ENCODE data around the gene ARX.

Gene ARX

DNA sequence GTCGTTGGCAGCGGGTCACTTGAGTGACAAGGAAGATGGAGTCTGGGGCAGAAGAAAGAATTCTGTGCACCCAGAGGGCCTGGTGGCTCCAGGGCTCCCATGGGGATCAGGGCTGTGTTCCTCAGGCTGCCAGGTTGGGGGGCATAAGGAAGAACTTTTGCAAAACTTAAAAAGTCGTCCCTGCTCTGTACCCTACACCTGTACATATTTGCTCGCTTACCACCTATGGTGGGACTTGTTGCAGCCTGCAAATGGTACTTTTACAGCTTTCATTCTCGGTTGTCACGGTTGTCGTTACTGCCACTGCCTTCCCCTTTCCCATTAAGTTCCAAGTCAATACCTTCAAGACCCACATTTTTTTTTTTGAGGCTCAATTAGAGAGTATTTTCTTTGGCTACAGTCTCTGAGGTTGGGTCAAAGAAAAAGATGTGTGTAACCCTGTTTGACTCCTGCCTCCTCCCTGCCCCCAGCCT lies 9.1 kb downstream of the ARX start:
- no peak overlapping the region for H3K23ac ChIP-seq (ENCODE audit: low read depth, low read length, poor library complexity)
- no peaks in the 10 kb centered on the region for H3K36me3 ChIP-seq (replicated peaks in 1 of 2; ENCODE audit: control insufficient read depth in 2 of 2, insufficient read depth in 2 of 2, low read length in 2 of 2)
- H3K4me3 ChIP-seq (ENCODE audit: low read length in 2 of 2) = no peak overlapping the region
- no peak overlapping the region for H3K4me2 ChIP-seq (ENCODE audit: insufficient read depth, low read length, poor library complexity, severe bottlenecking)
- no peak overlapping the region for H2BK120ac ChIP-seq (ENCODE audit: low read depth, low read length)
- DNase-seq (ENCODE audit: low spot score) = no peak
- H2BK5ac ChIP-seq (ENCODE audit: low read length) = no peak overlapping the region
- H2BK15ac ChIP-seq (ENCODE audit: low read length) = no peak overlapping the region
- H3K27ac ChIP-seq (replicated peaks; ENCODE audit: low read length) = no peak overlapping the region
- peak overlapping the region; percentile 61 for H2AFZ ChIP-seq (ENCODE audit: low read length)
- H2BK12ac ChIP-seq (ENCODE audit: low read length) = no peak overlapping the region
- no CpG with 5 or more reads among the region's 7 CpGs for WGBS, 2 donors (ENCODE audit: extremely low coverage in 2 of 2, insufficient read length in 2 of 2, insufficient replicate concordance in 1 of 2)
- no peak overlapping the region for H4K91ac ChIP-seq (ENCODE audit: low read depth, low read length, poor library complexity)
- H3K9ac ChIP-seq (ENCODE audit: low read depth, low read length, poor library complexity) = no peak overlapping the region
- no peak overlapping the region for H3K4ac ChIP-seq (ENCODE audit: low read length)
- H3K79me1 ChIP-seq (ENCODE audit: low read depth, low read length) = no peaks in the 10 kb centered on the region
- H3K14ac ChIP-seq (ENCODE audit: low read length) = no peak overlapping the region
- no peak overlapping the region for H2AK5ac ChIP-seq (ENCODE audit: low read depth, low read length)
- no peaks in the 10 kb centered on the region for H3K9me3 ChIP-seq (replicated peaks in 1 of 2; ENCODE audit: control insufficient read depth in 2 of 2, insufficient read depth in 1 of 2, low read depth in 1 of 2, low read length in 2 of 2)
- no peak overlapping the region for H3K18ac ChIP-seq (ENCODE audit: low read length)
- H3K27me3 ChIP-seq (ENCODE audit: control insufficient read depth in 3 of 3, insufficient read depth in 3 of 3, low read depth in 1 of 3, low read length in 3 of 3) = peaks cover 19 to 93% (median 70%) of the 10 kb centered on the region in 3 experiments
- H4K8ac ChIP-seq (ENCODE audit: low read depth, low read length) = no peak overlapping the region
- peaks cover 0 to 2% of the 10 kb centered on the region in 2 donors for H3K4me1 ChIP-seq (ENCODE audit: control insufficient read depth in 2 of 2, insufficient read depth in 1 of 2, low read depth in 1 of 2, low read length in 2 of 2)

DNA sequence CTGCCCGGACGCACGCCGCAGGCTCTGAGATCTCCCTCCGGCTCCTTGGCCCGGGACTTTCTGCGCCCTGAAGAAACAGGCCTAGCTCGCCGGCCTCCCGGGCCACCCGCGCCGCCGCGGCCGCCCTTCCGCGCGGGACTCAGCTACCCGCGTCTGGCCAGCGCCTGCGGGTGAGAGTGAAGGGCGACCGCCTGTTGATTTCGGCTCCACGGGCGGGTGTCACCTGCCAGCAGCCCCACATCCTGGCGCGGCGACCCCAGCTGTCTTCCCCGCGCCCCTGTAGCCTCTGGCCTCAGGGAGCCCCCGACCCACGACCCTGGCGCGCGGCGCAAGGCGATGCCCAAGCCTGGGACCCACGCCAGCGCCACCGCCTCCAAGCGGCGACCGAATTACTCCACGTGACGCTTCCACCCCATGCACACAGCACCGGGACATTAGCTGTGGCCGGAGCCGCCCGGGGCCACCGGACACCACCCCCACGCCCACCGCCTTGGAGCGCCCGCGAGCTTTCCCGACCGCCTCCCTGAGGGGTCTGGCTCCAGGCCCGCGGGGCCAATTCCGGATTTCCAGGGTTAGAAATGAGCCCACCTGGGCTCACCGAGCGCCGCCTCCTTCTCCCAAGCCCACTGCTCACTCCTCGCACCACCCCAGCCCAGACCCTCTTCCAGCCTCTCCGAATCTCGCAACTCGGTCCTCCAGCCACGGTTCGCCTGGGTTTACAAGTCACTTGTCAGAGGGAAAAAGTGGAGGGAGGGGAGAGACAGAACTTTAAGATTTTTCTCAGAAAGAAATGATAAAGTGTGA lies 10.2 kb downstream of the ARX start:
- DNase-seq (ENCODE audit: low spot score) = no peak
- peak overlapping the region; percentile 33 for H3K4me2 ChIP-seq (ENCODE audit: insufficient read depth, low read length, poor library complexity, severe bottlenecking)
- no peak overlapping the region for H2BK5ac ChIP-seq (ENCODE audit: low read length)
- H3K4me1 ChIP-seq (ENCODE audit: control insufficient read depth in 2 of 2, insufficient read depth in 1 of 2, low read depth in 1 of 2, low read length in 2 of 2) = peaks cover 0 to 4% of the 10 kb centered on the region in 2 donors
- no peak overlapping the region for H3K4ac ChIP-seq (ENCODE audit: low read length)
- H2BK12ac ChIP-seq (ENCODE audit: low read length) = no peak overlapping the region
- H3K36me3 ChIP-seq (replicated peaks in 1 of 2; ENCODE audit: control insufficient read depth in 2 of 2, insufficient read depth in 2 of 2, low read length in 2 of 2) = peaks cover 0 to 3% of the 10 kb centered on the region in 2 donors
- H2AFZ ChIP-seq (ENCODE audit: low read length) = peak overlapping the region; percentile 68
- H3K27me3 ChIP-seq (ENCODE audit: control insufficient read depth in 3 of 3, insufficient read depth in 3 of 3, low read depth in 1 of 3, low read length in 3 of 3) = peaks cover 17 to 83% (median 60%) of the 10 kb centered on the region in 3 experiments
- H3K14ac ChIP-seq (ENCODE audit: low read length) = peak overlapping the region; percentile 8
- no CpG with 5 or more reads among the region's 72 CpGs for WGBS, 2 donors (ENCODE audit: extremely low coverage in 2 of 2, insufficient read length in 2 of 2, insufficient replicate concordance in 1 of 2)
- no peak overlapping the region for H4K91ac ChIP-seq (ENCODE audit: low read depth, low read length, poor library complexity)
- no peak overlapping the region for H2AK5ac ChIP-seq (ENCODE audit: low read depth, low read length)
- no peaks in the 10 kb centered on the region for H3K9me3 ChIP-seq (replicated peaks in 1 of 2; ENCODE audit: control insufficient read depth in 2 of 2, insufficient read depth in 1 of 2, low read depth in 1 of 2, low read length in 2 of 2)
- H3K79me1 ChIP-seq (ENCODE audit: low read depth, low read length) = no peaks in the 10 kb centered on the region
- no peak overlapping the region for H4K8ac ChIP-seq (ENCODE audit: low read depth, low read length)
- H3K18ac ChIP-seq (ENCODE audit: low read length) = peak overlapping the region; percentile 57
- no peak overlapping the region for H3K27ac ChIP-seq (replicated peaks; ENCODE audit: low read length)
- no peak overlapping the region for H2BK15ac ChIP-seq (ENCODE audit: low read length)
- no peak overlapping the region for H3K23ac ChIP-seq (ENCODE audit: low read depth, low read length, poor library complexity)
- H2BK120ac ChIP-seq (ENCODE audit: low read depth, low read length) = no peak overlapping the region
- H3K4me3 ChIP-seq (ENCODE audit: low read length in 2 of 2) = peak overlapping the region; percentile 6 to 28
- no peak overlapping the region for H3K9ac ChIP-seq (ENCODE audit: low read depth, low read length, poor library complexity)

DNA sequence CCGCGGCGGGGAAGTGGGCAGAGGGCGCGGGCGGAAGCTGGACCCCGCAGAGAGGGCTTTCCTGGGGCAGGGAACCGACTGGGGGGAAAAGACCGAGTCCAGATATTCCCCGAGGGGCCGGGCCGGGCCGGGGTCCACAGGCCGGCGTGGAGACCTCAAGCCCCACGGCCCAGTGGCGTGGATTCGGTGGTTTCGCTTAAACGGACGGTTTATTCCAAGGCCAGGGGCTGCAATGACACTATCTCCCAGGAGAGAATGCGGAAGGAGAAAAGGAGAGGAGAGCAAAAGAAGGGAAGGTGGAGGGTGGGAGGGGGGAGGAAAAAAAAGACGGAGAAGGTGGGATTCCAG lies 10.8 kb downstream of the ARX start:
- no peak overlapping the region for H3K27ac ChIP-seq (replicated peaks; ENCODE audit: low read length)
- no peak overlapping the region for H2BK120ac ChIP-seq (ENCODE audit: low read depth, low read length)
- H2AFZ ChIP-seq (ENCODE audit: low read length) = peak overlapping the region; percentile 68
- H2AK5ac ChIP-seq (ENCODE audit: low read depth, low read length) = no peak overlapping the region
- H2BK5ac ChIP-seq (ENCODE audit: low read length) = no peak overlapping the region
- H3K79me1 ChIP-seq (ENCODE audit: low read depth, low read length) = no peaks in the 10 kb centered on the region
- H3K9me3 ChIP-seq (replicated peaks in 1 of 2; ENCODE audit: control insufficient read depth in 2 of 2, insufficient read depth in 1 of 2, low read depth in 1 of 2, low read length in 2 of 2) = no peaks in the 10 kb centered on the region
- no peak overlapping the region for H4K91ac ChIP-seq (ENCODE audit: low read depth, low read length, poor library complexity)
- H3K36me3 ChIP-seq (replicated peaks in 1 of 2; ENCODE audit: control insufficient read depth in 2 of 2, insufficient read depth in 2 of 2, low read length in 2 of 2) = peaks cover 0 to 3% of the 10 kb centered on the region in 2 donors
- no peak overlapping the region for H2BK15ac ChIP-seq (ENCODE audit: low read length)
- H3K4me3 ChIP-seq (ENCODE audit: low read length in 2 of 2) = peak overlapping the region in 1 of 2 donors; percentile 6
- H2BK12ac ChIP-seq (ENCODE audit: low read length) = no peak overlapping the region
- peak overlapping the region; percentile 28 for H3K18ac ChIP-seq (ENCODE audit: low read length)
- H3K23ac ChIP-seq (ENCODE audit: low read depth, low read length, poor library complexity) = no peak overlapping the region
- no CpG with 5 or more reads among the region's 23 CpGs for WGBS, 2 donors (ENCODE audit: extremely low coverage in 2 of 2, insufficient read length in 2 of 2, insufficient replicate concordance in 1 of 2)
- H3K14ac ChIP-seq (ENCODE audit: low read length) = no peak overlapping the region
- no peak for DNase-seq (ENCODE audit: low spot score)
- H3K27me3 ChIP-seq (ENCODE audit: control insufficient read depth in 3 of 3, insufficient read depth in 3 of 3, low read depth in 1 of 3, low read length in 3 of 3) = peaks cover 17 to 77% (median 54%) of the 10 kb centered on the region in 3 experiments
- H3K4me1 ChIP-seq (ENCODE audit: control insufficient read depth in 2 of 2, insufficient read depth in 1 of 2, low read depth in 1 of 2, low read length in 2 of 2) = peaks cover 0 to 5% of the 10 kb centered on the region in 2 donors
- H4K8ac ChIP-seq (ENCODE audit: low read depth, low read length) = no peak overlapping the region
- H3K4ac ChIP-seq (ENCODE audit: low read length) = no peak overlapping the region
- no peak overlapping the region for H3K9ac ChIP-seq (ENCODE audit: low read depth, low read length, poor library complexity)
- H3K4me2 ChIP-seq (ENCODE audit: insufficient read depth, low read length, poor library complexity, severe bottlenecking) = peak overlapping the region; percentile 2

DNA sequence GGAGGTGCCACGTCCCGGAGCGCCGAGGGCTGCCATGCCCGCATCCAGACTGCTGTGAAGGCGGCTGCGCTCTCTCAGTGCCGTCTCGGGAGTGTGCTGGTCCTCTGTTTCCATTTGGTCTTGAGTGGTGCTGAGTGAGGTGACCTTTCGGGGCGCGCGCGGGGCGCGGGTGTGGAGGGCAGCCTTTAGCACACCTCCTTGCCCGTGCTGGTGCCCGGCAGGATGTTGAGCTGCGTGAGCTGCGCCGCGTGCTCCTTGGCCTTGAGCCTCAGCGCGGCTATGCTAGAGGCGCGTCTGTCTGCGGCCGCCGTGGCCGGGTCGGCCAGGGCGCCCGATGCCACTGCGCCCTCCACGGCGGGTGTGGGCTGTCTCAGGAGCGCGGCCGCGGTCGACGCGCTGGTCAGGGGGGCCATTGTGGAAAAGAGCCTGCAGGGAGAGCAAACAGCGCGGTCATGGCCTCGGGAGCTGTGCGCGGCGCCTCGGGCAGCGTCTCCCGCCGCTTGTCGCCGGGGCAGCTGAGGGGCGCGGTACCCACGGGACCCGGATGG lies 11.2 kb downstream of the ARX start:
- Histone ChIP-seq H3K9me3 (replicated peaks in 1 of 2; ENCODE audit: control insufficient read depth in 2 of 2, insufficient read depth in 1 of 2, low read depth in 1 of 2, low read length in 2 of 2) (no peaks in the 10 kb centered on the region), H3K27me3 (ENCODE audit: control insufficient read depth in 3 of 3, insufficient read depth in 3 of 3, low read depth in 1 of 3, low read length in 3 of 3) (peaks cover 17 to 73% (median 53%) of the 10 kb centered on the region in 3 experiments)

More for the DNA sequence above, 11.2 kb downstream of the ARX start:
- Histone ChIP-seq H2AFZ (ENCODE audit: low read length) (peak overlapping the region; percentile 68), H2AK5ac (ENCODE audit: low read depth, low read length) (no peak overlapping the region), H2BK15ac (ENCODE audit: low read length) (no peak overlapping the region), H3K14ac (ENCODE audit: low read length) (no peak overlapping the region), H2BK12ac (ENCODE audit: low read length) (no peak overlapping the region), H3K79me1 (ENCODE audit: low read depth, low read length) (no peaks in the 10 kb centered on the region), H3K27ac (replicated peaks; ENCODE audit: low read length) (no peak overlapping the region), H4K91ac (ENCODE audit: low read depth, low read length, poor library complexity) (no peak overlapping the region), H3K18ac (ENCODE audit: low read length) (peak overlapping the region; percentile 28), H3K4me1 (ENCODE audit: control insufficient read depth in 2 of 2, insufficient read depth in 1 of 2, low read depth in 1 of 2, low read length in 2 of 2) (peaks cover 0 to 5% of the 10 kb centered on the region in 2 donors), H3K9ac (ENCODE audit: low read depth, low read length, poor library complexity) (no peak overlapping the region), H2BK5ac (ENCODE audit: low read length) (no peak overlapping the region), H4K8ac (ENCODE audit: low read depth, low read length) (no peak overlapping the region), H3K36me3 (replicated peaks in 1 of 2; ENCODE audit: control insufficient read depth in 2 of 2, insufficient read depth in 2 of 2, low read length in 2 of 2) (peaks cover 0 to 3% of the 10 kb centered on the region in 2 donors), H3K4me3 (ENCODE audit: low read length in 2 of 2) (peak overlapping the region in 1 of 2 donors; percentile 28), H3K4me2 (ENCODE audit: insufficient read depth, low read length, poor library complexity, severe bottlenecking) (peak overlapping the region; percentile 18), H3K23ac (ENCODE audit: low read depth, low read length, poor library complexity) (no peak overlapping the region), H3K4ac (ENCODE audit: low read length) (no peak overlapping the region), H2BK120ac (ENCODE audit: low read depth, low read length) (no peak overlapping the region)
- WGBS, 2 donors (ENCODE audit: extremely low coverage in 2 of 2, insufficient read length in 2 of 2, insufficient replicate concordance in 1 of 2) = no CpG with 5 or more reads among the region's 59 CpGs
- DNase-seq (ENCODE audit: low spot score) = no peak

All from neuronal stem cell (in vitro differentiated cells).